GM21381 (cell line): ENCODE results near the gene TSPAN14.

Experiments used
- ATAC-seq: cut with Tn5 transposase; IDR thresholded peaks from one replicate; pipeline ENCODE4 v1.9.1; 2021; ENCODE audit warnings: mild to moderate bottlenecking, moderate library complexity; ENCODE audit not compliant: unreplicated experiment

Gene TSPAN14

GRCh38 chr10:80502621-80503583, 48.8 kb downstream of the TSPAN14 start:
- no peak for ATAC-seq

- ATAC-seq, result no peak
Observed at GRCh38 chr10:80503584-80504157, 49.6 kb downstream of the TSPAN14 start.

- ATAC-seq, result no peak
Observed at GRCh38 chr10:80504158-80504811, 50.2 kb downstream of the TSPAN14 start.

- ATAC-seq, result no peak
Observed at GRCh38 chr10:80504897-80505465, 50.9 kb downstream of the TSPAN14 start.

GRCh38 chr10:80506189-80506575, 52.1 kb downstream of the TSPAN14 start:
- ATAC-seq, result no peak

- no peak for ATAC-seq
Observed at GRCh38 chr10:80506836-80507487, 52.9 kb downstream of the TSPAN14 start.

GRCh38 chr10:80509108-80509402, 54.9 kb downstream of the TSPAN14 start:
- ATAC-seq, result no peak

- ATAC-seq, result no peak
Observed at GRCh38 chr10:80509403-80510161, 55.5 kb downstream of the TSPAN14 start.

GRCh38 chr10:80512031-80512526, 58.0 kb downstream of the TSPAN14 start:
- ATAC-seq, result no peak

GRCh38 chr10:80513106-80513505, 59.0 kb downstream of the TSPAN14 start:
- no peak for ATAC-seq

GRCh38 chr10:80515511-80515910, 61.4 kb downstream of the TSPAN14 start:
- ATAC-seq, result no peak

- no peak for ATAC-seq
Observed at GRCh38 chr10:80515941-80516340, 61.8 kb downstream of the TSPAN14 start.

- ATAC-seq, result no peak
Observed at GRCh38 chr10:80516506-80517075, 62.5 kb downstream of the TSPAN14 start.

GRCh38 chr10:80517416-80518142, 63.5 kb downstream of the TSPAN14 start:
- no peak for ATAC-seq

GRCh38 chr10:80518143-80518806, 64.2 kb downstream of the TSPAN14 start:
- no peak for ATAC-seq

- ATAC-seq, result no peak
Observed at GRCh38 chr10:80518807-80519360, 64.8 kb downstream of the TSPAN14 start.

- no peak for ATAC-seq
Observed at GRCh38 chr10:80519936-80520650, 66.0 kb downstream of the TSPAN14 start.
